Panc1 (cell line): ENCODE measurements around the gene CORO2B.

Experiments used
- CTCF ChIP-seq: fragments of 450-650 bp; IDR thresholded peaks from 2 replicates; pipeline ENCODE4 v1.5.1; 2017; ENCODE audit warnings: mild to moderate bottlenecking
- POLR2AphosphoS5 ChIP-seq: IDR thresholded peaks from 2 replicates; pipeline ENCODE4 v1.6.1; 2012; ENCODE audit warnings: mild to moderate bottlenecking, low read depth, low read length, moderate library complexity
- REST ChIP-seq, 2 experiments: IDR thresholded peaks; 2 replicates each; pipeline ENCODE4 v1.6.1; 2011 to 2012; ENCODE audit warnings: low read depth in 2 of 2, control low read depth in 1 of 2, low read length in 1 of 2, mild to moderate bottlenecking in 1 of 2, moderate library complexity in 1 of 2; ENCODE audit not compliant: insufficient read depth in 1 of 2

- TF ChIP-seq POLR2AphosphoS5 (no peak), CTCF (no peak), REST (IDR thresholded peaks at IDR 0.05; ENCODE audit: insufficient read depth in 1 of 2, low read depth in 2 of 2, low read length in 1 of 2) (no peak)
Measured at GRCh38 chr15:68773036-68773435, 194.2 kb downstream of the CORO2B start.
